Suppressor macrophage treated with lipopolysaccharide for 4 hours (primary cell): Measurements from ENCODE around the gene RANBP9.

ENCODE experiments used
- DNase-seq: peaks from one replicate; pipeline ENCODE4 v3.0.0-alpha.2; 2020

The RANBP9 gene

DNA sequence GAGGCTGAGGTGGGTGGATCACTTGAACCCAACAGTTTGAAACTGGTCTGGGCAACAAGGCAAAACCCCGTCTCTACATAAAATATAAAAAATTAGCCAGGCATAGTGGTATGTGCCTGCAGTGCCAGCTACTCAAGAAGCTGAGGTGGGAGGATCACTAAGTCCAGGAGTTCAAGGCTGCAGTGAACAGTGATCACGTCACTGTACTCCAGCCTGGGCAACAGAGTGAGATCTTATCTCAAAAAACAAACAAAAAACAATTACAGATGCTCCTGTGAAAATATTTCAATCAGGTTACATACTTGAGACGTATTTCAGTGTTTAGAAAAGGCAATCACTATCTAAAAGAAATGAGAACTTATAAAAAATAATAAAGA, 33.8 kb downstream of the RANBP9 start:
- no peak for DNase-seq

DNA sequence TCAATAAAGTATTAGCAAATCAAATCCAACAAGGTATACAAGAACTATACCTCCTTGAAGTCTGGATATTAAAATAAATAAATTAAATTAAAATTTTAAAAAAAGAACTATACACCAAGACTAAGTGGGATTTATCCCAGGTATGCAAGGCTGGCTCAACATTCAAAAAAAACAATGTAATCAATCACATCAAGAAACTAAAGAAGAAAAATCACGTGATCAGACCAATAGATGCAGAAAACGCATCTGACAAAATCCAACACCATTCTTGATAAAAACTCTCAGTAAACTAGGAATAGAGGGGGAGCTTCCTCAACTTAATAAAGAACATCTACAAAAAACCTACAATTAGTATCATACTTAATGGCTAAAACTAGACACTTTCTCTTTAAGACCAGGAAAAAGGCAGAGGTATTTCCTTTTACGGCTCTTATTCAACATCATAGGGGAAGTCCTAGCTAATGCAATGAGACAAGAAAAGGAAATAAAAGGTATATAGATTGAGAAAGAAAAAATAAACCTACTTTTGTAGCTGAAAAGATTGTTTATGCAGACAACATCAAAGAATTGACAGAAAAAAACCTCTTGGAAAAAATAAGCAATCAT, 35.0 kb downstream of the RANBP9 start:
- DNase-seq = no peak

DNA sequence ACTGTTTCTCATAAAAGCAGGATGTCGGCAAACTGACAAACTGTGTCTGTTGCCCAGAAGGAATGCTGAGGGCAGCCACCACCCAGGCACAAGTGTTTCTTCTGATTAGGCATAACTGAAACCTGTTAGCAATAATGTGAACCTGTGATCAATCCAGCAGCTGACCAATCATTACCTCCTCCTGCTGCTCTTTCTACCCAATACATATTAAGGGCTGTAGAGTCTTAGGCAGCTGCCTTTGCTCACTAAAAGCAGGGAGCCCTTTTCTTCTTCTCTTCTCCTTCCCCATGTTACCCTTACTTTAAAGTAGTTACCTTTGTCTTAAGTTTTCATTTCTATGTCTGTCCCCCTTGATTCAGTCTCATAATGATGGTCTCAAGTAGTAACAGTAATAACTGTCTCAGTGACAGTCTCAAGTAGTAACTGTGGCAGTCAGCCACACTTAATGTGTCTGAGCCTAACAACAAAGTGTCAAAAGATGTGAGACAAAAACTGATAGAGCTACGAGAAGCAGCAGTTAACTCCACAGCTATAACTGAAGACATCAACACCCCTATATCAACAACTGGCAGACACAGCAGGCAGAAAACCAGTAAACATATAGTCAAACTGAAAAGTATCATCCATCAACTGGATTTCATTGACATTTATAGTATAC, 37.0 kb downstream of the RANBP9 start:
- no peak for DNase-seq

DNA sequence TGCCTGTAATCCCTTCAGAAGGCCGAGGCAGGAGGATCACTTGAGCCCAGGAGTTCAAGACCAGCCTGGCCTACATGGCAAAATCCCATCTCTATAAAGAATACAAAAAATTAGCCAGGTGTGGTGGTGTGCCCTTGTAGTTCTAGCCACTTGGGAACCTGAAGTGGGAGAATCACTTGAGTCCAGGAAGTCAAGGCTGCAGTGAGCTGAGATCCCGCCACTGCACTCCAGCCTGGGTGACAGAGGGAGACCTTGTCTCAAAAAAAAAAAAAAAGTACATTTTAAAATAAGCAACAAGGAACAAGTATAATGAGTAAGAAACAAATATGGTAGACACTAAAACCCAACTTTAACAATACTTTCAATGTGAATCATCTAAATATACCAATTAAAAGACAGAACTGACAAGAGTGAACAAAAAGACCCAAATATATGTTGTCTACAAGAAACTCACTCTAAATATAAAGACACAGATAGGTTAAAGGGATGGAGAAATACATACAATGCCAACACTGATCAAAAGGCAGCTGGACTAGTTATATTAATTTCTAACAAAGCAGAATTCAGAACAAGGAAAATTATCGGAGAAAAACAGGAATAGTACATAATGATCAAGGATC, 37.7 kb downstream of the RANBP9 start:
- no peak for DNase-seq

DNA sequence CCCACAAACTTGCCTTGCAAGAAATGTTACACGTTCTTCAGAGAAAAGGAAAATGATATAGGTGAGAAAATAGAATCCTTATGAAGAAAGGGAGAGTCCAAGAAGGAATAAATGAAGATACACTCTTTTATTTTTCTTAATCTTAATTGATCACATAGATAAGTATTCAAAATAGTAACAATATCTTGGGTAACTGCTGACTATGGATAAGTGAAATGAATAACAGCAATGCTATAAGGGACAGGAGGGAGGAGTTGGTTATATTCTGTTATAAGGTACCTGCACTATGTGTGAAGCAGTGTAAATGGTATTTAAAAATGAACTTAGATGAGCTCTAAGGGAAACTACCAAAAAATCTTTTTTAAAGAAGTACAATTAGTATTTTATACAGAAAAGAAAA, 38.3 kb downstream of the RANBP9 start:
- DNase-seq = no peak

DNA sequence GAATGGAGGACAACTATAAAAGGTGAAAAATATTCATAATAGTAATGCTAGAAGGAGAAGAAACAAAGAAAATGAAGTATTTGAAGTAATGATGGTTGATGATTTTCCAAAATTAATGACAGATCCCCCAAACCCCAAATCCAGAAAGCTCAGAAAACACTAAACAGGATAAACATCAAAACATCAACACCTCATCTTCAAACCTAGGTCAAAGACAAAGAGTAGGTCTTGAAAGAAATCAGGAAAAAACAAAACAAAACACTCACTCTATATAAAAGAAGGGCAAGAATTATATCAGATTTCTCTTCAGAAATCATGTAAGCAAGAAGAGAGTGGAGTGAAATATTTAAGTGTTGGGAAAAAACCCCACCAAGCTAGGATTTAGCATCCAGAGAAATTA, 38.7 kb downstream of the RANBP9 start:
- DNase-seq = no peak

DNA sequence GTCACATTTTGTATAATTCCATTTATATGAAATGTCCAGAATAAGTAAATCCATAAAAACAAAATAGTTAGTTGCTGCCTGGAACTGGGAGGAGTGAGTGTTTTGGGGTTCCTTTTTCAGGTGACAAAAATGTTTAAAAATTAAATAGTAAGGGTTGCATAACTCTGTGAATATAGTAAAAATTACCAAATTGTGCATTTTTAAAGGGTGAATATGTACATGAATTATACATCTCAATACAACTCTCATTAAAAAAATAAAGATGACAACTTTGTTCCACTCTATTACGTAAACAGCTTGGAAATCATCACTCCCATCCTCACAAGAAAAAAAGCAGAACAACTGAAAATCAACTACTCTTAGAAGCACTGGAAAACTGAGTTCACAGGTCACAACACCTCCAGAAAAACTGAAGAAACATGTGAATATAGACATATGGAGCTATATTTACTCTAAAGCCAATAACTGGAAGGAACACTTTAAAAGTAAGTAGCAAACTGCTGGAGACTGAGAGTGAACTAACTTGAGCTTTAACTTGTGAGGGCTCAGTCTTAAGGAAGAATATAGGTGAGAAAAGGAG, 40.0 kb downstream of the RANBP9 start:
- DNase-seq = peak; percentile 45

DNA sequence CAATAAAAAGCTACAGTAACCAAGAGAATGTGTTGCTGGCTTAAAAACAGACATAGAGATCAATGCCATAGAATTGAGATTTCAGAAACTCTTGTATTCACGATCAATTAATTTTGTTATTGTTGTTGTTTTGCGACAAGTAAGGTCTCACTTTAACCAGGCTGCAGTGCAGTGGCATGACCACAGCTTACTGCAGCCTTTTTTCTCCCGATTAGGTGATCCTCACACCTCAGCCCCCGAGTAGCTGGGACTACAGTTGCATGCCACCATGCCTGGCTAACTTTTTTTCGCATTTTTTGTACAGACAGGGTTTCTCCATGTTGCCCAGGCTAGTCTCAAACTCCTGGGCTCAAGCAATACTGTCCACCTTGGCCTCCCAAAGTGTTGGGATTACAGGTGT, 42.2 kb downstream of the RANBP9 start:
- no peak for DNase-seq

DNA sequence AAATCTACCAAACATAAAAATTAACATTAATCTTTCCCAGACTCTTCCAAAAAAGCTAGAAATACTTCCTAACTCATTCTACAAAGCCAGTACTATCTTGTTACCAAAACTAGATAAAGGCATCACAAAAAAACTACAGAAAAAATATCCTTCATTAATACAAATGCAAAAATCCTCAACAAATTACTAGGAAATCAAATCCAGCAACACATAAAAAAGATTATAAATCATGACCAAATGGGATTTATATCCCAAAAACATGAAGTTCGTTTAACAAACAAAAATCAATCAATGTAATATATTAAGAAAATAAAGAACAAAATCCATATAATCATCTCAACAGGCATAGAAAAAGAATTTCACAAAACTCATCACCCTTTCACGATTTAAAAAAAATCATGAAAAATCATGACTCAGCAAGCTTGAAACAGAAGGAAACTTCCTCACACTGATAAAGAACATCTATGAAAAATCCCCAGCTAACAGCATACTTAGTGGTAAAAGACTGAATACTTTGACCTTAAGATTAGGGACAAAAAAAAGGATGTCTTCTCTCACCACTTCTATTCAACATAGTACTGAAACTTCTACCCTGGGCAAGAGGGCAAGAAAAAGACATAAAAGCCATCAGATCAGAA, 43.2 kb downstream of the RANBP9 start:
- DNase-seq = peak; percentile 63

DNA sequence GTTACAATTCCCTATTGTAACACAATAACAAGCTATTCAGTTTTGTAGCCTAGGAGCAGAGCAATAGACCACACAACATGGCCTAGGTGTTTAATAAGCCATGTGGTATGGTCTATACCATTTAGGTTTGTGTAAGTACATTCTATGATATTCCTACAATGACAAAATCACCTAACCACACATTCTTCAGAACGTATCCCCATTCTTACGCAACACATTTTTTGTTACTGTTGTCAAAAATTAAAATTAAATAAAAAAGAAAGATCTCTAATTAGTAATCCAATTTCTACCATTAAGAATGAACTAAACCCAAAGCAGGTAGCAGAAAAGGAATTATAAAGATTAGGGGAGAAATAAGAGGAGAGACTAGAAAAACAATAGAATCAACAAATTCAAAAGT, 44.0 kb downstream of the RANBP9 start:
- DNase-seq = no peak

DNA sequence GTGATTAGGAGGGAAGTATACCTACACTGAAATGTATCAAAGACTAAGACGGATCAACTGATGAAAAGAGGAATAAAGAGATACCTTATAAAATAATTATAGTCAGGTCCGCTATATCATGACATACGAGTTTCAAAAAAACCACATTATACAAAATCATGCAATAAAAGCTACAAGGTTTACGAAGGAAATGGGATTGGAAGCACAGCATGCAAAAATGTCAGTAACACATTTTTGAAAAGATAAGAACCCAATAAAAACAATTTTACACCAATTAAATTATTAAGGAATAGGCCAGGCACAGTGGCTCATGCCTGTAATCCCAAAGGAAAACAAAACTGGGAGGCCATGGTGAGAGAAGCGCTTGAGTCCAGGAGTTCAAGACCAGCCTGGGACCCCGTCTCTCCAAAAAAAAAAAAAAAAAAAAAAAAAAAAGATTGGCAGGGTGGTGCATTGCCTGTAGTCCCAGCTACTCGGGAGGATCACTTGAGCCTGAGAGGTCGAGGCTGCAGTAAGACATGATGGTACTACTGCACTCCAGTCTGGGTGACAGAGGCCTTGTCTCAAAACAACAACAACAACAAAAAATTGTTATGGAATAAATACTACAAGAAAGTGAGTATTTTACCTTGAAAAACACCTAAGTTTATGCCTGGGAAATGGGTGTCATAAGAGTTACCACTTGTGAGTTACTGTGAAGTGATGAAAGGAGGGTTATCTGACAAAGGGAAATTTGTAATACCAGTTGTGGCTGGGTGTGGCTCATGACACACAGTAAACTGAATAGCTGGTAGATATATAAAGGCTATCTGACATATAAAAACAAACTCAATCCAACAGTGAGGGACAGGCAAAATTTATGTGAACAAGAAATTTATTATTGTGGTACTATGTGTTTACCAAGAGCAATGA, 45.2 kb downstream of the RANBP9 start:
- peak; percentile 12 for DNase-seq

DNA sequence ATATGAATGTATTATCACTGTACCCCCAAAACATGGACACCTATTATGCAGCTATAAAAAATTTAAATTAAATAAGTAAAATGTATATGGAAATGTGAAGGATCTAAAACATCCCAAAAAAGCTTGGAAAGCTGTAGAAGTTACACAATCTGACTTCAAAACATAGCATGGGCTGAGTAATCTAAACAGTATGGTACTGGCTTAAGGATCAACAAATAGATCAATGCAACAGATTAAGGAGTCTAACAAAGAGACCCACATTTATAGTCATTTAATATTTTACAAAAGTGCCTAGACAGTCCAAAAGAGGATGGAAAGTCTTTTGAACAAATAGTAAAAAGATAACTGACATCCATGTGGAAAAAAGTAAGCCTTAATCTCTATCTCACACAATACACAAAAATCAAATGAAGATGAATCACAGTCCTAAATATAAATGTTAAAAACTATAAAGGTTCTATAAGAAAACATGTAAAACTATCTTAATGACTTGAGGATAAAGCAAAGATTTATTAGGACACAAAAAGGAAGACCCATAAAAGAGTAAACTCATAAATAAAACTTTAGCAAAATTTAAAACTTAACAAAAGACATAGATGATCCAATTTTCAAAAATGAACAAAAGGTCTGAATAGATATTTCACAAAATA, 46.8 kb downstream of the RANBP9 start:
- no peak for DNase-seq

DNA sequence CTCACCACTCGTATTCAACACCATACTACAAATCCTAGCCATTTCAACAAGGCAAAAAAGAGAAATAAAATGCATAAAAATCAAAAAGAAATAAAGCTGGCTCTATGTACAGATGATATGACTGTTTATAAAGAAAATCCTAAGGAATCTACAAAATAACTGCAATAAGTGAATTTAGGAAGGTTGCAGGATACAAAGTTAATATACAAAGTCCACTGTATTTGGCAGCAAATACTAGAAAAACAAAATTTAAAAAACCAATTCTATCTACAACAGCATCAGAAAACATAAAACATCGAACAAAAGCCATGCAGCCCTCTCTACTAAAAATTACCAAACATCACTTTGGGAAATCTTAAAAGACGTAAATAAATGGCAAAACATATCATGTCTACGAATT, 47.6 kb downstream of the RANBP9 start:
- DNase-seq = no peak

DNA sequence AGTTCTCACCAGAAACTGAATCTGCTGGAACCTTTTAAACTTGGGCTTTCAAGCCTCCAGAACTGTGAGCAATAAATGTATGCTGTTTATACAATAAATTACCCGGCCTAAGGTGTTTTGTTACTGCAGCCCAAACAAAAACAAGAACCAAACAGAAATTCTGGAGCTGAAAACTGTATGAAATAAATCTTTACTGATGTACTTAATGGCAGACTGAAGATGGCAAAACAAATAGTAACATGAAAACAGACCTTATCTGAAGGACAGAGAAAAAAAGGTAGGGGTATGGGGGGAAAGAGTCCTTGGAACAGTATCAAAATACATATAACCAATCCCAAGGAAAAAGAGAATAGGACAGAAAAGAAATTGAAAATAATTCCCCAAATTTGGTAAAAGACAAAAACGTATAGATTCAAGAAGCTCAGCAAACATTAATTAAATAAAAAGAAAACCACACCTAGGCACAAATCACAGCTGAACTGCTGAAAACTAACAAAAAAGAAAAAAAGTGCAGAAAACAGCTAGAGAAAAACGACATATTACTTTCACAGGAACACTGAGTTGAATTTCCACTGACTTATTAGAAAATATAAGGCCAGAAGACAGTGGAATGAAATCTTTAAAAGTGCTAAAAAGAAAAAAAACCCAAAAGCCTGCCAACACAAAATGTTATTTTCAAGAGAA, 48.8 kb downstream of the RANBP9 start:
- DNase-seq = no peak

DNA sequence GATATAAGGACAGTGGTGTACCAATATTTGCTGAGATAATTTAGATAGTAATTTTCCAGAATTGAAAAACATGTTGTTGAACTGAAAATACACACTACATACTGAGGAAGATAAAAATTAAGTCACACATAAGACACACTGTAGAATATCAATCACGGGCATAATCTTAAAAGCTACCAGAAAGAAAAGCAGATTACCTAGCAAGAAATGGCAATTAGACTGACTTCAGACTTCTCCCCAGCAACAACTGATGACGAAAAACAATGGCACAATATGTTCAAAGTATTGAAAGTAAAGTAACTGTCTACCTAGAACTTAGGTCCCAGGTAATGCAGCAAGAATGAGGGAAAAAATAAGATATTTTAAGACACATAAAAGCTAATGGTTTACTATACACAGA, 50.0 kb downstream of the RANBP9 start:
- DNase-seq = no peak

DNA sequence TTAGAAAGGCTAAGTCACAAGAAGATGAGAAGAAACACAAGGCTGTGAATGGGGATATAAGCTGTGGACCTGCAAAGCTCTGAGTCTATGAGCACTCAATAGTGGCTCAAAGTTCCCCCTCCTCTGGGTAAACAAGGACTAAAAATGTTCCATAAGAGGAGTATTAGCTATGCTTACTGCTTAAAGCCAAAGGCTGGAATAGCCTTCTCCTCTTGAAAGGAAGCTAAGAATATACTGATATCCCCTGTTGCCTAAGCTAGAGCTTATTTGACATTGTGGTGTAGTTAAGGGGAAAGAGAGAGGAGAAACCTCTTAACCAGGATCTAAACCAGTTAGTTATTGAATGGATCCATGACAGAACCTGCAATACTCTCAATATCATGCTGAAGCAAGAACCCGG, 50.7 kb downstream of the RANBP9 start:
- DNase-seq = no peak

DNA sequence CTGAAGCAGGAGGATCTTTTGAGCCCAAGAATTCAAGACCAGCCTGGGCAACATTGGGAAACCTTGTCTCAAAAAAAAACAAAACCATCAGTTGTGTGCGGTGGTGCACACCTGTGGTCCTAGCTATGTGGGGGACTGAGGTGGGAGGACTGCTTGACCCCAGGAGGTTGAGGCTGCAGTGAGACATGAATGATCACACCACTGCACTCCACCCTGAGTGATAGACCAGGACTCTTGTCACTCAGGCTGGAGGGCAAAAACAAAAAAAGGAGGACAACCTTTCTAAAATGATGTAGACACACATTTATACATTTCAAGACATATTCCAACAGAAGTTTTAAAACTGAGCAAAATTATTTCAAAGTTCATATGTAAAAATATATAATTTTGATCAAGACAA, 51.4 kb downstream of the RANBP9 start:
- DNase-seq = no peak

DNA sequence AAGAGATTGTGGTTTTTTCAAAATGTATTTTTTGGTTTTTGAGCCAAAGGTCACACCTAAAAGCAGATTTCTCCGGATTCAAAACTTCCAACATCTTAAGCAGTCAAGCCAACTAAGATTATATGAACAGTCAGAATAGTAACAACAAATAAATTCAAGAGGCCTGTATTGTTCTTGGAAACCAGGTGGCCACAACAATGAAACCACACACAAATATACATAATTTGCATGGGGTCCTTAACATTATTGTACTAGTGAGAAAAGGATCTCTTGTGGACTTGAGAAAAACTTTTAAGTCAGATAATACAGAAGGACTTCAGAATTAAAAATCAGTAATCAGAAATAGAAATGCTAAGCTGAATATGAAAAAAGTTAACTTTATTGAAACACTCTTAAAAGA, 55.9 kb downstream of the RANBP9 start:
- no peak for DNase-seq

DNA sequence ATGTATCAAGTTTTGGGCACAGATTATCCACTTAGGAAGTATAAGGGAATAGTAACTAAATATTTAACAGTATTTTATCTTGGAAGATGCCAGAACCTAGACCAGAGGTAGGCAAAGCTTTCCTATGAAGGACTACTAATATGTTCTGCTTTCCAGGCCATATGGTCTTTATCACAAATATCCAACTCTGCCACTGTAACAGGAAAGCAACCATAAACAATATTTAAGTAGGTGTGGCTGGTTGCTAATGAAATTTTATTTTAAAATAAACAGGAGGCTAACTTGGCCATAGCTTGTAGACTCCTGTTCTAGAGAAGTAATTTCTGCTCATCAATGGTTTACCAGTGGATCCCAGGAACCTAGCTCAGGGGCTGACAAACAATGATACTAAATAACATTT, 57.1 kb downstream of the RANBP9 start:
- DNase-seq = no peak

DNA sequence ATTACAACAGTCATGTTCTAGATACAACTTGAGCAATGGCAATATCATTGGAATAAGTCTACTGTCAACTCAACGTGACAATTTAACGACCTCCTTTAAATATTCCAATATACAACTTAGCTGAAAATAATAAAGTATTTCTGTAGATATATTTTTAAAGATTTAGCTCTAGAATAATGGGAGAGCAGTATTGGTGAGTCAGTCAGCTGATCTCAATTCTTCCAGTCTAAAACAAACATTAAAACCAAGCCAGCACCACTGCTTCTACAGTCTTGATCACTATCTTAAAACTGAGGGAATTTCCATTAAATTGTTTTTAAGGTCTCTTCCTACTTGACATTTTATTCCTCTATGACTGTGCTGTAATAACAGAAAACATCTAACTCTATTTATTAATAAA, 58.3 kb downstream of the RANBP9 start:
- DNase-seq = no peak

DNA sequence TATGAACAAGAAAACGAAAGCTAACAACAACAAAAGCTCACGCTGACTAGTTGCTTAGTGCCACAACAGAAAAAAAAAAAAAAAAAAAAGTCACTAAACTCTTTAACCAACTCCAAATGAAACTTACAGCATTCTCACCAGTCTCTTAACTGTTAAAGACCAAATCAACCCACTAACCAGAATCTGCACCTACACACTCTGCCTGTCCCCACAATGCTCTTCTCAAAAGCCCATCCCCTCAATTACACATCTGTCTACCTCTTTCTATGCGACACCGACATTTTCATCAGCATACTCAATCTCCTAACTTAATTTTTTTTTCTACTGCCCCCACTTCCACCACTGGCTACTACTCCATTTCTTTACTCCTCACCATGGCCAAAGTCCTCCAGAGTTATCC, 62.2 kb downstream of the RANBP9 start:
- DNase-seq = no peak

DNA sequence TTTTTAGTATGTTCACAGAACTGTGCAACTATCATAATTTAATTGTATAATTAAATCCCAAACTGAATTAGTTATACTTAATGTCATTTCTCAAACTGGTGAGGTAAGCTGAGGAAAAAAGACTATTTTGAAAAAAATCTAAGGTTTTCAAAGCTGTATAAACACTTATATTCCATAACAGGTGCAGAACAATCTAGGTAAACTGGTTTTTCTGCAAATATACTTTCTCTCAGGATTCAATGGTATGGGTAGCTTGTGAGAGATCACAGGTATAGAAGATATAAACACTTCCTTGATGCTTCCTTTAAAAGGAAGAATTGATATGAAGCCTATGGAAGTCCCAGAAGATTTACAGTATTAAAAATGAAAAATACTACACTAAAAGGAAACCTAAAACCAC, 62.8 kb downstream of the RANBP9 start:
- no peak for DNase-seq
